NB4 (cell line): ENCODE data around the gene PIP4K2A.

Experiments
- DNase-seq: peaks from one replicate; pipeline ENCODE4 v3.0.0; 2010; ENCODE audit warnings: low read depth
- H3K4me3 ChIP-seq: one replicate; pipeline ENCODE4 v1.5.1; 2011; ENCODE audit warnings: mild to moderate bottlenecking, low read depth, low read length, moderate library complexity
- CTCF ChIP-seq: IDR thresholded peaks from one replicate; pipeline ENCODE4 v1.5.1; 2012; ENCODE audit warnings: low read depth, low read length
- MAX ChIP-seq: IDR thresholded peaks from 2 replicates; pipeline ENCODE4 v1.6.1; 2011; ENCODE audit warnings: low read depth, low read length
- MYC ChIP-seq: IDR thresholded peaks from 2 replicates; pipeline ENCODE4 v1.6.1; 2011; ENCODE audit warnings: low read depth, low read length
- POLR2A ChIP-seq: IDR thresholded peaks from 2 replicates; pipeline ENCODE4 v1.6.1; 2011; ENCODE audit warnings: mild to moderate bottlenecking; ENCODE audit not compliant: insufficient read length; ENCODE audit errors: extremely low read depth

Gene PIP4K2A

GRCh38 chr10:22539579-22540298 is 174.6 kb downstream of the PIP4K2A start:
- no peak overlapping the region for H3K4me3 ChIP-seq
- TF ChIP-seq CTCF (no peak), POLR2A (no peak), MAX (no peak), MYC (no peak)
- no peak for DNase-seq

- DNase-seq, result no peak
- no peak overlapping the region for H3K4me3 ChIP-seq
- TF ChIP-seq POLR2A (no peak), MAX (no peak), MYC (no peak), CTCF (no peak)
These were observed 176.6 kb downstream of the PIP4K2A start for GRCh38 chr10:22537810-22538209.

GRCh38 chr10:22536620-22537019 is 177.8 kb downstream of the PIP4K2A start:
- H3K4me3 ChIP-seq, result no peak overlapping the region
- no peak for DNase-seq
- TF ChIP-seq CTCF, result no peak
- no peak for TF ChIP-seq MAX
- no peak for TF ChIP-seq POLR2A

DNA sequence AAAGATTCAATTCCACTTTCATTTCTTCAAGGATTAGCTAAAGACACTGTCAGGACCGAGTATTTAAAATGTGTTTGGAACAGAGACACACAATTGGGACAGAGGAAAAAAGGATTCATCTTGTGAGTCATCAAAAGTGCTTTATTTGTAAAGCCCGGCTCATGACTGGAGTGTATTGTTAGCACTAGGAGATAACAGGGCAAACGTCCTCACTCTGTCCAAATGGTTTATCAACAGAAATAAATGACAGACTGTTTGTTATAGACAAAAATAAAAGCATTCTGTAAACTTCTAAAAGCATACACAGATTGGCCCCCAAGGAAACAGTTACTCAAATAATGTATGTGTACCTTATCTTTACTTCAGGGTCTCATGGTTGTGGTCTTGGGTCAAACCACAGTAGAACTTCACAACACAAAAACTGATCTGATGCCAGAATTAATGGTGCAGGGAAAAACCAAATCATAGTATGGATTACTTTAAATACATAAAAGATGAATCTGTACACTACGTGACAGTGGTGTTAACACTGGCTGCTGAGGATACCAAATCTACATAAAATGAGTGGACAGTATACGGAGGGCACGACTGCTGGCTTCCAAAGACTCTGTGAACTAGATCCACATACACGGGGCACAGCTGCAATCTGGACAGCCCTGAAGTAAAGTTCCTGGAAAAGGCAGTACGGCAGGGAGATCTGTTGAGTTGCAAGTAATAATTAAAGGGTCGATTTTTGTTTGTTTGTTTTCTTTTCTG is 179.4 kb downstream of the PIP4K2A start:
- TF ChIP-seq POLR2A (no peak), MAX (no peak), MYC (no peak), CTCF (no peak)
- H3K4me3 ChIP-seq, result no peak overlapping the region
- no peak for DNase-seq

DNA sequence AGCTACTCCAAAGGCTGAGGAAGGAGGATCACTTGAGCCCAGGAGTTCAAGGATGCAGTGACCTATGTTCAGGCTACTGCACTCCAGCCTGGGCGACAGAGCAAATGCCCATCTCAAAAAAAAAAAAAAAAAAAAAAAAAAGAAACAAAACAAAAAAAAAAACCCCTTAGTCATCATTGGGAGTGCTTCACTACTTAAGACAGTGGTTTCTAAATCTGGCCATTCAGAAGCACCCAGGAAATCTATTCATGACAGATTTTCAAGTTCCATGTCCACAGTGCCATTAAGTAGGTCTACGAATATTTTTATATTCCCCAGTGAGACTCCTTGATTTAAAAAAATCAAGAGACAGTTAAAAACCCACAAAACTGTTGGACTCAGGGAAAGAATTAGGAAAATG is 182.9 kb downstream of the PIP4K2A start:
- no peak for TF ChIP-seq MYC
- no peak for TF ChIP-seq CTCF
- no peak for TF ChIP-seq MAX
- TF ChIP-seq POLR2A, result no peak
- DNase-seq, result no peak
- H3K4me3 ChIP-seq, result no peak overlapping the region
